Measurements from ENCODE around the gene KIAA0513. TPM values are rescaled to one million over a fixed set of nuclear protein-coding genes. Genes with fewer than 3 reads are reported as not detected.

The KIAA0513 gene
- total RNA-seq, 2 donors from 2014 or later = 13.4 to 50.1 TPM

DNA sequence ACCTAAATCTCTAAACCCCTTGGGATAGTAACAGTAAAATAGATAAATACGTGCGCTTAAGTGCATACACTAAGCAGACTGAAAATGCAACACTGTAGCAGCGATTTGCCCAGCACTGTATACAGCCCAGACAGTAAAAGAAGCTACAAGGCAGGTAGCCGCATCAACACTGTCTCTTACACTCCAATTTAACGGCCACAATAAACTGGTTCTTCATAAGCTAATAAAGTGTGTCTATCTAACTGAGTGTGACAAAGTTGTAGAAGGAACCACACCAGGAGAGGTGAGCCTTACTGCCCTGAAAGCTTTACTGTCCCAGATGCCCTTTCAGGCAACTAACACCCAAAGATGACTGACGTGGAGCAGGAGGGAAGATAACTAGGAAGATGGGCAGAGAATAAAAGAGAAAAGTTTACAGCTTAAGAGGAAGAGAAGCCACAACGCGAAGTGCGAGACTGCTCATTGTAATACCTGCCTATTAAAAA, 17.1 kb upstream of the KIAA0513 start:
- TF ChIP-seq, protein P1, sequence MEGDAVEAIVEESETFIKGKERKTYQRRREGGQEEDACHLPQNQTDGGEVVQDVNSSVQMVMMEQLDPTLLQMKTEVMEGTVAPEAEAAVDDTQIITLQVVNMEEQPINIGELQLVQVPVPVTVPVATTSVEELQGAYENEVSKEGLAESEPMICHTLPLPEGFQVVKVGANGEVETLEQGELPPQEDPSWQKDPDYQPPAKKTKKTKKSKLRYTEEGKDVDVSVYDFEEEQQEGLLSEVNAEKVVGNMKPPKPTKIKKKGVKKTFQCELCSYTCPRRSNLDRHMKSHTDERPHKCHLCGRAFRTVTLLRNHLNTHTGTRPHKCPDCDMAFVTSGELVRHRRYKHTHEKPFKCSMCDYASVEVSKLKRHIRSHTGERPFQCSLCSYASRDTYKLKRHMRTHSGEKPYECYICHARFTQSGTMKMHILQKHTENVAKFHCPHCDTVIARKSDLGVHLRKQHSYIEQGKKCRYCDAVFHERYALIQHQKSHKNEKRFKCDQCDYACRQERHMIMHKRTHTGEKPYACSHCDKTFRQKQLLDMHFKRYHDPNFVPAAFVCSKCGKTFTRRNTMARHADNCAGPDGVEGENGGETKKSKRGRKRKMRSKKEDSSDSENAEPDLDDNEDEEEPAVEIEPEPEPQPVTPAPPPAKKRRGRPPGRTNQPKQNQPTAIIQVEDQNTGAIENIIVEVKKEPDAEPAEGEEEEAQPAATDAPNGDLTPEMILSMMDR (IDR thresholded peaks at IDR 0.05) = no peak
- H3K9me3 ChIP-seq = no peaks in the 10 kb centered on the region
- H3K4me1 ChIP-seq (ENCODE audit: control insufficient read depth in 1 of 2, low read depth in 2 of 2) = peaks cover 33 to 55% of the 10 kb centered on the region in 2 donors
- no peak for ATAC-seq (ENCODE audit: insufficient number of reproducible peaks, low FRiP score, low read depth)
- DNase-seq (ENCODE audit: low spot score) = no peak
- H3K4me3 ChIP-seq = peak overlapping the region; percentile 91
- H3K27me3 ChIP-seq (replicated peaks; ENCODE audit: insufficient read depth) = no peaks in the 10 kb centered on the region
- peak overlapping the region; percentile 86 to 91 for H3K27ac ChIP-seq
- no peaks in the 10 kb centered on the region for H3K36me3 ChIP-seq

DNA sequence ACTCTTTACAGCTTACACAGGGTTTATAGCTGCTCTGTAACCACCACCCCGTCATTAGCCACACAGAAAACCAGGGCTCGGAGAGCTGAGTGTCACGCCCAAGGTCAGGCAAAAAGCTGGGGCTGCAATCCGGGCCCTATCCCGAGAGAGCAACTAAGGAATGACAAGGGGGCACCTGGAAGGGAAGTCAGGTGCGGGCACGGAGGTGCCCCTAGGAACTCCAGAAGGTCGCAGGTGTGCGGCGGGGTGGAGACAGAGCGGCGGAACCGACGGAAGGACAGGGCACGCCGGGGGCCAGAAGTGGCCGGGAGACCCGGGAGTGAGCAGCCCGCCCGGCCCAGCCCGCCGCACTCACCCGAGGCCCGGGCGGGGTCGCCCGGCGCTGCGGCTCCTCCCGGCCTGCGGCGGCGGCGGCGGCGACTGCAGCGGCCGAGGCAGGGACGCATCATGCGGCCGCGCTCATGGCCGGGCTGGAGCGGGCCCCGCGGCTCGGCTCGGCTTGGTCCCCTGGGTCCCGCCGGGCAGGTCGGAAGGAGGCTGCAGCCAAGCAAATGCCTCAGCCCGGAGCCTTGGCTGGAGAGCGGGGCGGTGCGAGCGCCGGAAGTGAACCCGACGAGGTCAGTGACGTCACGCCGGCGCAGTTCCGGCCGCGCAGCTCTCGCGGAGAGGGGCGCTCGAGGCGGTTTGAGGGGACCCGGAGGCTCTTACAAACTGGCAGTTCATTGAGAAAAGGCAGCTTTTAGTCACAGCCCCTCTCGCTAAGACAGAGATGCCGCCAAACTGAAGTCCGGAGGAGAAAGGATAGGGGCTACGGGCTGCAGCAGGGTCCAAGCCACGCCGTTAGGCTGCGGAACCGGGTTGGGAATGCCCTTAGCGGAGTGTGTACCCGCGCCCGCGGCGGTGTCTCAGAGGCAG, 16.4 kb upstream of the KIAA0513 start, which contains the start of gene ZDHHC7:
Gene ZDHHC7, minus strand, starts transcription at position 605 of the 915 bp plus-strand sequence. CDS start 20,917 bp downstream, outside the sequence.
- no peaks in the 10 kb centered on the region for H3K27me3 ChIP-seq (replicated peaks; ENCODE audit: insufficient read depth)
- H3K4me3 ChIP-seq = peak within 1 kb of the TSS; percentile 91
- ATAC-seq (ENCODE audit: insufficient number of reproducible peaks, low FRiP score, low read depth) (peak; percentile 86), DNase-seq (ENCODE audit: low spot score) (peak; percentile 43)
- peak within 1 kb of the TSS; percentile 86 to 91 for H3K27ac ChIP-seq
- peaks cover 28 to 48% of the 10 kb centered on the region in 2 donors for H3K4me1 ChIP-seq (ENCODE audit: control insufficient read depth in 1 of 2, low read depth in 2 of 2)
- H3K36me3 ChIP-seq = no peaks in the 10 kb centered on the region
- no peaks in the 10 kb centered on the region for H3K9me3 ChIP-seq
- TF ChIP-seq, protein P1 (IDR thresholded peaks at IDR 0.05) = no peak

DNA sequence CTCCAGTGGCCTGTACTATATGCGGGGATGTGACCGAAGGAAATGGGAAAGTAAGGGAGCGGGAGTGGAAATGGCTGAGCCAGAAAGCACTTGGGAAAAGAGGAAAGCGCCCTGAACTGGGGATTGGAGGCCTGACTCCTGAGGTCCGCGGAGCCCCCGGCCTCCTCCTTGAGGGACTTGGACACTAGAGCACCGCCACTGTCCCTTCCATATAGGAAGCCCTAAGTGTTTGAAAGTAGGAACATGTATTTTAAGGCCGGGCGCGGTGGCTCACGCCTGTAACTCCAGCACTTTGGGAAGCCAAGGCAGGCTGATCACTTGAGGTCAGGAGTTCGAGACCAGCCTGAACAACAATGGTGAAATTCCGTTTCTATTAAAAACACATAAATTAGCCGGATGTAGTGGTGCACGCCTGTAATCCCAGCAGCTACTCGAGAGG, 15.7 kb upstream of the KIAA0513 start:
- ATAC-seq (ENCODE audit: insufficient number of reproducible peaks, low FRiP score, low read depth) = no peak
- no peaks in the 10 kb centered on the region for H3K9me3 ChIP-seq
- TF ChIP-seq, protein P1 (IDR thresholded peaks at IDR 0.05) = no peak
- no peaks in the 10 kb centered on the region for H3K27me3 ChIP-seq (replicated peaks; ENCODE audit: insufficient read depth)
- no peaks in the 10 kb centered on the region for H3K36me3 ChIP-seq
- peaks cover 22 to 41% of the 10 kb centered on the region in 2 donors for H3K4me1 ChIP-seq (ENCODE audit: control insufficient read depth in 1 of 2, low read depth in 2 of 2)
- H3K27ac ChIP-seq = peak overlapping the region; percentile 86 to 91
- H3K4me3 ChIP-seq = peak overlapping the region; percentile 91
- no peak for DNase-seq (ENCODE audit: low spot score)

DNA sequence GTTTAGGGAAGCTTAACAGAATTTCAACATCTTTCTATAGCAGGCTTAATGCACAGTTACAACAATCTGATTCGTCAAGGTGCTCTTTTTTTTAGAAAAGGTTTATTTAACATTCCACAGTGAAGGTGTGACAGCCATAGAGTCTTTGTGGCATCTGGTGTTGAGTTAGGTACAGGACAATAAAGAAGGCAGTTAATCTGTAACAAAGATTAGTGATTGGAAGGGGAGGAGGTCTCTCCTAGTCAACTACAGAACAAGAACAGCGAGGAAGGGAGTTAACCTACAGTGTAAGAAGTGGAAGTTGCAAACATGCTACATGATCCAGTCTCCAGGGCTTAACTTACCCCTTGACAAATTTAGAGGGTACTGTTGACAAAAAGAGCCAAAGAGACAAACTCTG, 13.3 kb upstream of the KIAA0513 start:
- DNase-seq (ENCODE audit: low spot score) = no peak
- H3K27me3 ChIP-seq (replicated peaks; ENCODE audit: insufficient read depth) = no peaks in the 10 kb centered on the region
- H3K4me3 ChIP-seq = no peak overlapping the region
- ATAC-seq (ENCODE audit: insufficient number of reproducible peaks, low FRiP score, low read depth) = no peak
- no peak overlapping the region for H3K27ac ChIP-seq
- H3K4me1 ChIP-seq (ENCODE audit: control insufficient read depth in 1 of 2, low read depth in 2 of 2) = peaks cover 13 to 17% of the 10 kb centered on the region in 2 donors
- TF ChIP-seq, protein P1 (IDR thresholded peaks at IDR 0.05) = no peak
- H3K9me3 ChIP-seq = no peaks in the 10 kb centered on the region
- H3K36me3 ChIP-seq = no peaks in the 10 kb centered on the region

DNA sequence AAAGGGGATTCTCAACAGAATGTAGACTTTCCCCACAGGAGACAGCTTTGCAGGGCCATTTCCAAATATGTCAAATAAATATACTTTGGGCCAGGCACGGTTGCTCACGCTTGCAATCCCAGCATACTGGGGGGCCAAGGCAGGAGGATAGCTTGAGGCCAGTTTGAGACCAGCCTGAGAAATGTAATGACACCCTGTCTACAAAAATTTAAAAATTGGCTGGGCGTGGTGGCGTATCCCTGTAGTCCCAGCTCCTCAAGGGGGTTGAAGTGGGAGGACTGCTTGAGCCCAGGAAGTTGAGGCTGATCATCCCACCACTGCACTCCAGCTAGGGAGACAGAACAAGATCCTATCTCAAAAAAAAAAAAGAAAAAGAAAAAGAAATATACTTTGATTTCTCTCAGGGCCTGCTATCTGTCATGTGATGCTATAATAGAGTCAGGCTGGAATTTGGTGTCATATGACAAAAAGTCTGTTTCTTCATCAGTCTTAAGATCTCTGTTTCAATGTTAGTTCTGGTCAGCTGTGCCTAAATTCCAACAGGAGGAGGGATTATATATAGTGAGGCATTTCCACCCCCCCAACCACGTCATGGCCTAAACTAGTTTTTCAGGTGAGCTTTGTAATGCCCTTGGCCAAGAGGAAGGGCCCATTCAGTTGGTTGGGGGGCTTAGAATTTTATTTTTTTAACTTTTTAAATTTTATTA, 12.0 kb upstream of the KIAA0513 start:
- H3K9me3 ChIP-seq = no peaks in the 10 kb centered on the region
- TF ChIP-seq, protein P1 (IDR thresholded peaks at IDR 0.05) = no peak
- no peak overlapping the region for H3K27ac ChIP-seq
- no peak for ATAC-seq (ENCODE audit: insufficient number of reproducible peaks, low FRiP score, low read depth)
- H3K36me3 ChIP-seq = no peaks in the 10 kb centered on the region
- DNase-seq (ENCODE audit: low spot score) = no peak
- H3K27me3 ChIP-seq (replicated peaks; ENCODE audit: insufficient read depth) = no peaks in the 10 kb centered on the region
- peaks cover under 1 to 4% of the 10 kb centered on the region in 2 donors for H3K4me1 ChIP-seq (ENCODE audit: control insufficient read depth in 1 of 2, low read depth in 2 of 2)
- H3K4me3 ChIP-seq = no peak overlapping the region
